ENCODE results near the gene LHX2. TPM values are rescaled to one million over a fixed set of nuclear protein-coding genes. Genes with fewer than 3 reads are reported as not detected.

Gene LHX2
- total and polyA plus RNA-seq, 12 donors: 0.06 to 0.37 (median 0.24) TPM; not detected in 9

- intact Hi-C loops (cut with DNase I): loop anchor here in 1 of 2 donors (5.0 kb wide), 1 partner anchor 502 kb away; no protein-coding TSS in a partner anchor
These were observed 32.9 kb downstream of the LHX2 start for GRCh38 chr9:124044448-124044847.

GRCh38 chr9:124045076-124045829, 33.7 kb downstream of the LHX2 start:
- H3K27me3 ChIP-seq: peaks cover 12% of the 10 kb centered on the region
- peak overlapping the region in 1 of 5 donors; percentile 79 for H3K27ac ChIP-seq
- peaks cover 10 to 16% of the 10 kb centered on the region in 2 donors for H3K4me1 ChIP-seq (replicated peaks in 1 of 2)
- H3K9me3 ChIP-seq (replicated peaks in 1 of 3): no peaks in the 10 kb centered on the region
- H3K4me3 ChIP-seq: peak overlapping the region in 2 of 4 donors; percentile 31 to 67
- 10 to 58% (median 22%) methylated on average over 8 to 49 of the region's 49 CpGs for WGBS, 4 donors
- no peak for TF ChIP-seq POLR2A (IDR thresholded peaks at IDR 0.05)
- no peak for TF ChIP-seq CTCF (IDR thresholded peaks at IDR 0.05)
- peak in 6 of 7 donors; percentile 78 to 89 (median 84) for DNase-seq
- no peaks in the 10 kb centered on the region for H3K36me3 ChIP-seq (replicated peaks in 1 of 2)
- intact Hi-C loops (cut with DNase I): no loop called here

More at GRCh38 chr9:124044448-124044847, 32.9 kb downstream of the LHX2 start:
- peaks cover 12% of the 10 kb centered on the region for H3K27me3 ChIP-seq
- H3K36me3 ChIP-seq (replicated peaks in 1 of 2): no peaks in the 10 kb centered on the region
- no peak for TF ChIP-seq CTCF (IDR thresholded peaks at IDR 0.05)
- TF ChIP-seq POLR2A (IDR thresholded peaks at IDR 0.05): no peak
- no peaks in the 10 kb centered on the region for H3K9me3 ChIP-seq (replicated peaks in 1 of 3)
- no peak overlapping the region for H3K4me3 ChIP-seq
- peaks cover 10 to 16% of the 10 kb centered on the region in 2 donors for H3K4me1 ChIP-seq (replicated peaks in 1 of 2)
- WGBS, 4 donors: 77 to 94% (median 82%) methylated on average over 5 of the region's 5 CpGs
- DNase-seq: no peak
- H3K27ac ChIP-seq: no peak overlapping the region

- intact Hi-C loops (cut with DNase I): no loop called here
- peaks cover 10 to 16% of the 10 kb centered on the region in 2 donors for H3K4me1 ChIP-seq (replicated peaks in 1 of 2)
- TF ChIP-seq POLR2A (IDR thresholded peaks at IDR 0.05) (no peak), CTCF (IDR thresholded peaks at IDR 0.05) (no peak)
- no peaks in the 10 kb centered on the region for H3K9me3 ChIP-seq (replicated peaks in 1 of 3)
- H3K27me3 ChIP-seq: peaks cover 12% of the 10 kb centered on the region
- peak overlapping the region in 2 of 4 donors; percentile 31 to 67 for H3K4me3 ChIP-seq
- WGBS, 4 donors: 6 to 38% (median 11%) methylated on average over 3 to 18 of the region's 18 CpGs
- no peaks in the 10 kb centered on the region for H3K36me3 ChIP-seq (replicated peaks in 1 of 2)
- DNase-seq: peak in 2 of 7 donors; percentile 16 to 23
- peak overlapping the region in 1 of 5 donors; percentile 79 for H3K27ac ChIP-seq
These were observed 34.2 kb downstream of the LHX2 start for GRCh38 chr9:124045830-124046177.

GRCh38 chr9:124046189-124046588, 34.6 kb downstream of the LHX2 start:
- Histone ChIP-seq H3K27ac (peak overlapping the region in 1 of 5 donors; percentile 79), H3K4me3 (peak overlapping the region in 1 of 4 donors; percentile 67), H3K9me3 (replicated peaks in 1 of 3) (no peaks in the 10 kb centered on the region), H3K36me3 (replicated peaks in 1 of 2) (no peaks in the 10 kb centered on the region), H3K27me3 (peaks cover 12% of the 10 kb centered on the region), H3K4me1 (replicated peaks in 1 of 2) (peaks cover 10 to 15% of the 10 kb centered on the region in 2 donors)
- DNase-seq: no peak
- intact Hi-C loops (cut with DNase I): no loop called here
- 54 to 78% (median 73%) methylated on average over 10 of the region's 10 CpGs for WGBS, 4 donors
- TF ChIP-seq POLR2A (IDR thresholded peaks at IDR 0.05): no peak
- TF ChIP-seq CTCF (IDR thresholded peaks at IDR 0.05): no peak

Measured in adrenal gland (tissue), 12 donors.